ENCODE measurements around the gene INSRR. TPM values are rescaled to one million over a fixed set of nuclear protein-coding genes. Genes with fewer than 3 reads are reported as not detected.

Gene INSRR
- total and polyA plus RNA-seq, 2 of the 8 experiments (the other 6 are each of a cell fraction or from before 2014, with no cell fraction given), result 0.02 TPM; not detected in 1

DNA sequence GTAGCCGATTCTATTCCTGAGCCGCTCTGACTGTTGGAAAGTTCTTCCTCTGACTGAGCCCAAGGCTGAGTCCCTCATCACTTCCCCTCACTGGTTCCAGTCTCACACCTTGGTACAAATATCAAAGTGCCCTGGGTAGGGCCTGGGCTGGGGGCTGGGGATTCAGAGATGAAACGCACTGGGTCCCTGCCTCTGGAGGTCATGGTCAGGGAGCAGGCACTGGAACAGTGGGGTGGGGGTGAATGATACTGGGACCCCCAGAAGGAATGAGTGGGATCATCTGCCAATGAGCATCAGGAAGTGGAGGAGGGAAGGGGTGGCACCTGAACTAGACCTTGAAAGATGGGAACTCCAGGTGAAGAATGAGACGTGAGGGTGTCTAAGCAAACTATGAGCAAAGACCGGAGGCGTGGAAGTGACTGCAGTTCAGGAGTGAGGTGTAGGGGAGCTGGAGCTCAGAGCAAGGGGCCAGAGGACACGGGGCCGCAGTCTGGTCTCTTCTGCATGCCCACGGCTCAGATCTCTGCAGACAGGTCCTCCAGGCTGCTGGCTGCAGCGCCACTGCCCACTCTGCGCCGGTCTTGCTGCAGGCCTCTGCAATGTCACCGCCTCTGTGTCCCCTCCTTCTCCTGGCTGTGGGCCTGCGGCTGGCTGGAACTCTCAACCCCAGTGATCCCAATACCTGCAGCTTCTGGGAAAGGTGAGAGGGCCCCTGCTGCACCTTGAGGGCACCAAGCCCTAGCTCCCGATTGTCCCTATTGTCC lies 44.6 kb upstream of the INSRR start:
- Histone ChIP-seq H3K9me3 (ENCODE audit: insufficient read depth in 2 of 2, low read depth in 1 of 2, low read length in 1 of 2) (peaks cover 0 to 4% of the 10 kb centered on the region in 2 experiments; a peak in 1 of 4 replicates), H3K4ac (replicated peaks; ENCODE audit: insufficient read length, low read depth, low read length) (no peak overlapping the region), H3K18ac (ENCODE audit: extremely low read depth, low read length) (no peak overlapping the region), H4K91ac (replicated peaks; ENCODE audit: insufficient read length, low read length) (no peak overlapping the region), H2BK20ac (ENCODE audit: low read length) (no peak overlapping the region), H3K27me3 (replicated peaks in 1 of 4; ENCODE audit: control insufficient read depth in 3 of 4, extremely low read depth in 1 of 4, insufficient read depth in 3 of 4, low read length in 3 of 4) (peaks cover 0 to 5% (median 2%) of the 10 kb centered on the region in 4 experiments; a peak in 4 of 7 replicates), H3K23ac (ENCODE audit: insufficient read length) (no peak overlapping the region), H3K4me3 (ENCODE audit: extremely low read depth in 1 of 4, insufficient read depth in 2 of 4, low read depth in 3 of 4, low read length in 4 of 4) (no peak overlapping the region), H3K79me2 (ENCODE audit: control insufficient read depth in 1 of 2, insufficient read depth in 2 of 2, low read length in 2 of 2) (no peaks in the 10 kb centered on the region), H3K9ac (replicated peaks in 1 of 4; ENCODE audit: extremely low read depth in 1 of 4, low read depth in 3 of 4, low read length in 3 of 4) (no peak overlapping the region), H4K20me1 (replicated peaks in 1 of 2; ENCODE audit: control insufficient read depth in 1 of 2, insufficient read depth in 2 of 2, low read length in 2 of 2) (no peaks in the 10 kb centered on the region), H2BK120ac (replicated peaks; ENCODE audit: low read depth, low read length) (no peak overlapping the region), H2BK15ac (ENCODE audit: low read length) (no peak overlapping the region), H3K79me1 (ENCODE audit: low read depth, low read length) (no peaks in the 10 kb centered on the region), H3K4me2 (ENCODE audit: insufficient read depth in 1 of 2, low read depth in 2 of 2, low read length in 2 of 2) (no peak overlapping the region), H3K56ac (replicated peaks; ENCODE audit: insufficient read length, low read depth, low read length) (no peak overlapping the region), H4K8ac (ENCODE audit: extremely low read depth, insufficient read depth, low read length) (no peak overlapping the region), H3K14ac (ENCODE audit: insufficient read length) (no peak overlapping the region), H2BK5ac (ENCODE audit: low read depth, low read length) (no peak overlapping the region), H3K4me1 (replicated peaks in 1 of 4; ENCODE audit: control insufficient read depth in 3 of 4, insufficient read depth in 4 of 4, low read length in 3 of 4) (peaks cover 0 to 4% (median 0%) of the 10 kb centered on the region in 4 experiments; a peak in 3 of 7 replicates), H3K36me3 (ENCODE audit: control insufficient read depth in 2 of 4, insufficient read depth in 4 of 4, low read length in 3 of 4) (no peaks in the 10 kb centered on the region), H2AK5ac (ENCODE audit: low read depth, low read length) (no peak overlapping the region), H2AFZ (ENCODE audit: low read length) (no peak overlapping the region), H3K27ac (ENCODE audit: low read depth, low read length) (no peak overlapping the region), H3K23me2 (ENCODE audit: low read depth, low read length) (no peaks in the 10 kb centered on the region), H4K5ac (ENCODE audit: insufficient read length, low read depth, low read length) (no peak overlapping the region), H2BK12ac (ENCODE audit: low read depth, low read length) (no peak overlapping the region)
- TF ChIP-seq ZNF274 (IDR thresholded peaks at IDR 0.05; ENCODE audit: borderline replicate concordance, extremely low read depth, low read length), result no peak
- ChIA-PET CTCF (ENCODE audit: partially characterized antibody) (interaction anchor here (0.6 to 2.4 kb wide), 7 partner anchors 10 to 67 kb away, joined by 3 to 13 read pairs (median 4); partner anchors contain the start of gene PEAR1), POLR2A (ENCODE audit: partially characterized antibody) (interaction anchor here (0.6 to 0.8 kb wide), 2 partner anchors 43 to 161 kb away, joined by 3 read pairs; partner anchors contain the start of gene NTRK1)
- DNase-seq (ENCODE audit: low read depth in 1 of 2, low spot score in 2 of 2) (no peak), FAIRE-seq (no peak)
- WGBS, 2 experiments (ENCODE audit: extremely low coverage in 1 of 2, insufficient coverage in 1 of 2, insufficient read length in 1 of 2, insufficient replicate concordance in 2 of 2, low coverage in 1 of 2, low lambda C conversion rate in 2 of 2, missing lambda C conversion rate in 1 of 2), result 86% methylated on average over 15 of the region's 15 CpGs; no CpG with 5 or more reads in 1 of the 2 experiments
